Choroid plexus epithelial cell (primary cell): ENCODE measurements around the gene FZR1.
"Not testable (repeated sequence)": the region's sequence is repeated elsewhere in the genome, so short reads cannot be mapped to it uniquely, and the experiment has no call there.

Experiments
- DNase-seq: peaks from one replicate; pipeline ENCODE4 v3.0.0-alpha.2; 2010; ENCODE audit warnings: low read depth
- H3K4me3 ChIP-seq: 2 replicates; pipeline ENCODE4 v1.5.1; 2011; ENCODE audit warnings: low read depth, mild to moderate bottlenecking, control low read depth, low read length, moderate library complexity
- TF ChIP-seq, protein P1 (sequence below): conservative IDR thresholded peaks from 2 replicates; pipeline ENCODE4 v1.5.1; 2011; ENCODE audit warnings: low read depth, mild to moderate bottlenecking, control low read depth, inconsistent platforms, low read length, moderate library complexity

Gene FZR1

GRCh38 chr19:3577723-3578344, 71.7 kb downstream of the FZR1 start:
- DNase-seq, result no peak
- H3K4me3 ChIP-seq, result no peak overlapping the region
- TF ChIP-seq, protein P1, sequence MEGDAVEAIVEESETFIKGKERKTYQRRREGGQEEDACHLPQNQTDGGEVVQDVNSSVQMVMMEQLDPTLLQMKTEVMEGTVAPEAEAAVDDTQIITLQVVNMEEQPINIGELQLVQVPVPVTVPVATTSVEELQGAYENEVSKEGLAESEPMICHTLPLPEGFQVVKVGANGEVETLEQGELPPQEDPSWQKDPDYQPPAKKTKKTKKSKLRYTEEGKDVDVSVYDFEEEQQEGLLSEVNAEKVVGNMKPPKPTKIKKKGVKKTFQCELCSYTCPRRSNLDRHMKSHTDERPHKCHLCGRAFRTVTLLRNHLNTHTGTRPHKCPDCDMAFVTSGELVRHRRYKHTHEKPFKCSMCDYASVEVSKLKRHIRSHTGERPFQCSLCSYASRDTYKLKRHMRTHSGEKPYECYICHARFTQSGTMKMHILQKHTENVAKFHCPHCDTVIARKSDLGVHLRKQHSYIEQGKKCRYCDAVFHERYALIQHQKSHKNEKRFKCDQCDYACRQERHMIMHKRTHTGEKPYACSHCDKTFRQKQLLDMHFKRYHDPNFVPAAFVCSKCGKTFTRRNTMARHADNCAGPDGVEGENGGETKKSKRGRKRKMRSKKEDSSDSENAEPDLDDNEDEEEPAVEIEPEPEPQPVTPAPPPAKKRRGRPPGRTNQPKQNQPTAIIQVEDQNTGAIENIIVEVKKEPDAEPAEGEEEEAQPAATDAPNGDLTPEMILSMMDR, result no peak

DNA sequence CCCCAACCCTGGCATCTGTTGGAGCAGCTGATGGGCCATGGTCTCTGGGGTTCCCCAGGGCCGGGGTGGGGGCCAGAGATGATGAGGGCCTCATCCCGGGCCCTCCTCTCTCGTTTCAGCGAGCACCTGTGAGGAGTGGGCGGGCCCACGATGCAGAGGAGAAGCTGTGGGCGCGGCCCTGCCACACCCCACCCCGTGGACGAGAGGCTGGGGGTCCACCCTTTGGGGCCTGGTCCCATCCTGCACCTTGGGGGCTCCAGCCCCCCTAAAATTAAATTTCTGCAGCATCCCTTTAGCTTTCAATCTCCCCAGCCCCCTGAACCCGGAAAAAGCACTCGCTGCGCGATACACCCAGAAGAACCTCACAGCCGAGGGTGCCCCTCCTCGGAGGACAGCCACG, 72.3 kb downstream of the FZR1 start:
- no peak overlapping the region for H3K4me3 ChIP-seq
- no peak for DNase-seq
- TF ChIP-seq, protein P1, result no peak

- DNase-seq, result peak; percentile 95
- TF ChIP-seq, protein P1, result no peak
- H3K4me3 ChIP-seq, result no peak overlapping the region
Measured at GRCh38 chr19:3580156-3580934, 74.2 kb downstream of the FZR1 start.

DNA sequence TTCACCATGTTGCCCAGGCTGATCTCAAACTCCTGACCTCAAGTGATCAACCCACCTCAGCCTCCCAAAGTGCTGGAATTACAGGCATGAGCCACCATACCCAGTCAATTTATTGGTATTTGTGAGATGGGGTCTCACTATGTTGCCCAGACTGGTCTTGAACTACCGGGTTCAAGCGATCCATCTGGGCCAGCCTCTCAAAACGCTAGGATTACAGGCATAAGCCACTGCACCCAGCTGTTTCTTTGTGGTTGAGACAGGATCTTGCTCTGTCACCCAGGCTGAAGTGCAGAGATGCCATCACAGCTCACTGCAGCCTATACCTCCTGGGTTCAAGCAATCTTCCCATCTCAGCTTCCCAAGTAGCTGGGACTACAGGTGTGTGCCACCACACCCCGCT, 75.7 kb downstream of the FZR1 start:
- DNase-seq, result not testable (repeated sequence)

GRCh38 chr19:3584036-3584802, 78.1 kb downstream of the FZR1 start:
- not testable (repeated sequence) for H3K4me3 ChIP-seq, DNase-seq

More for the DNA sequence above, 75.7 kb downstream of the FZR1 start:
- H3K4me3 ChIP-seq, result not testable (repeated sequence)

- peak within 1 kb of the TSS; percentile 38 for H3K4me3 ChIP-seq
Measured at GRCh38 chr19:3585301-3586126, 79.4 kb downstream of the FZR1 start, which contains the start of gene GIPC3. Gene GIPC3 (plus strand): TSS chr19:3585478. CDS start chr19:3585598, 120 bp downstream.

GRCh38 chr19:3586127-3586626, 80.1 kb downstream of the FZR1 start:
- peak overlapping the region; percentile 38 for H3K4me3 ChIP-seq
- no peak for DNase-seq
- TF ChIP-seq, protein P1, result peak; percentile 72

More at GRCh38 chr19:3585301-3586126, 79.4 kb downstream of the FZR1 start, which contains the start of gene GIPC3:
- no peak for DNase-seq
- TF ChIP-seq, protein P1, result no peak
